Muscle layer of colon (tissue), 2 donors: ENCODE results near the gene KCNIP3.
"Not testable (repeated sequence)": the region's sequence is repeated elsewhere in the genome, so short reads cannot be mapped to it uniquely, and the experiment has no call there.

Source experiments
- H3K27ac ChIP-seq: one replicate; pipeline ENCODE4 v1.7.0; 2013; ENCODE audit warnings: low read depth, mild to moderate bottlenecking, low read length, moderate library complexity
- H3K27me3 ChIP-seq, 2 donors: one replicate each; pipeline ENCODE4 v1.7.0; 2013; ENCODE audit warnings: low read length in 2 of 2, mild to moderate bottlenecking in 2 of 2; ENCODE audit not compliant: insufficient read depth in 2 of 2, control insufficient read depth in 1 of 2
- H3K36me3 ChIP-seq: one replicate; pipeline ENCODE4 v1.7.0; 2013; ENCODE audit warnings: mild to moderate bottlenecking, low read length; ENCODE audit not compliant: insufficient read depth
- H3K4me1 ChIP-seq: one replicate; pipeline ENCODE4 v1.7.0; 2013; ENCODE audit warnings: mild to moderate bottlenecking, low read length; ENCODE audit not compliant: insufficient read depth
- H3K4me3 ChIP-seq, 2 donors: one replicate each; pipeline ENCODE4 v1.7.0; 2013; ENCODE audit warnings: low read length in 2 of 2, low read depth in 1 of 2, mild to moderate bottlenecking in 1 of 2, moderate library complexity in 1 of 2
- H3K9ac ChIP-seq: one replicate; pipeline ENCODE4 v1.7.0; 2013; ENCODE audit warnings: low read length
- H3K9me3 ChIP-seq: one replicate; pipeline ENCODE4 v1.7.0; 2013; ENCODE audit warnings: mild to moderate bottlenecking, low read length
- donor health status: abdominal sarcoma.
- donor health status: Adenocarcinoma of cecum.

KCNIP3 gene

GRCh38 chr2:95355486-95355885 lies 58.3 kb downstream of the KCNIP3 start:
- H3K36me3 ChIP-seq, H3K27me3 ChIP-seq, H3K9me3 ChIP-seq, H3K4me1 ChIP-seq, H3K4me3 ChIP-seq, H3K27ac ChIP-seq, H3K9ac ChIP-seq: not testable (repeated sequence)

- Histone ChIP-seq H3K4me1 (no peaks in the 10 kb centered on the region), H3K27ac (no peak overlapping the region), H3K4me3 (no peak overlapping the region), H3K9ac (no peak overlapping the region), H3K36me3 (no peaks in the 10 kb centered on the region), H3K9me3 (no peaks in the 10 kb centered on the region), H3K27me3 (no peaks in the 10 kb centered on the region)
Observed at GRCh38 chr2:95356821-95357700, 59.9 kb downstream of the KCNIP3 start.

- H3K9ac ChIP-seq: no peak overlapping the region
- H3K4me3 ChIP-seq: no peak overlapping the region
- H3K27ac ChIP-seq: no peak overlapping the region
- H3K27me3 ChIP-seq: no peaks in the 10 kb centered on the region
- H3K9me3 ChIP-seq: no peaks in the 10 kb centered on the region
- H3K4me1 ChIP-seq: no peaks in the 10 kb centered on the region
- no peaks in the 10 kb centered on the region for H3K36me3 ChIP-seq
Observed at GRCh38 chr2:95357717-95358280, 60.7 kb downstream of the KCNIP3 start.

- H3K4me1 ChIP-seq: no peaks in the 10 kb centered on the region
- no peak overlapping the region for H3K4me3 ChIP-seq
- H3K9me3 ChIP-seq: no peaks in the 10 kb centered on the region
- no peaks in the 10 kb centered on the region for H3K36me3 ChIP-seq
- no peaks in the 10 kb centered on the region for H3K27me3 ChIP-seq
- H3K9ac ChIP-seq: no peak overlapping the region
- H3K27ac ChIP-seq: no peak overlapping the region
Observed at GRCh38 chr2:95359031-95359430, 61.9 kb downstream of the KCNIP3 start.

DNA sequence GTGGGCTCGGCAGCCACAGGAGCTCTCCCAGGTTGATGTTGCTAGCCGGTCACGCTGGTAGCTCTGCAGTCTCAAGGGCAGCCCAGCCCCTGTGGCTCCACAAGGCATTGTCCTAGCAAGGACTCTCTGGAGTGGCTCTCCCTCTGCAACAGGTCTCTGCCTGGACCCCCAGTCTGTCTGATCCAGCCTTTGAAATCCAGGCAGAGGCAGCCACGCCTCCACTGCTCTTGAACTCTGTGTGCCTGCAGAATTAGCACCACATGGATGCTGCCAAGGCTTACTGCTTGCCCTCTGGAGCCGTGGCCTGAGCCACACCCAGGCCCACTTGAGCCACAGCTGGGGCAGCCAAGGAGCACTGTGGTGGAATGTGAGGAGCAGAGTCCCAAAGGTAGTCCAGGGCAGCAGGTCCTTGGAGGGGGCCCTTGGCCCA lies 62.4 kb downstream of the KCNIP3 start:
- no peak overlapping the region for H3K27ac ChIP-seq
- no peaks in the 10 kb centered on the region for H3K27me3 ChIP-seq
- H3K9ac ChIP-seq: no peak overlapping the region
- H3K4me1 ChIP-seq: no peaks in the 10 kb centered on the region
- no peaks in the 10 kb centered on the region for H3K36me3 ChIP-seq
- H3K4me3 ChIP-seq: no peak overlapping the region
- H3K9me3 ChIP-seq: no peaks in the 10 kb centered on the region

GRCh38 chr2:95361216-95361980 lies 64.3 kb downstream of the KCNIP3 start:
- no peaks in the 10 kb centered on the region for H3K27me3 ChIP-seq
- no peaks in the 10 kb centered on the region for H3K36me3 ChIP-seq
- no peaks in the 10 kb centered on the region for H3K9me3 ChIP-seq
- H3K9ac ChIP-seq: no peak overlapping the region
- H3K4me1 ChIP-seq: no peaks in the 10 kb centered on the region
- H3K27ac ChIP-seq: no peak overlapping the region
- H3K4me3 ChIP-seq: no peak overlapping the region

DNA sequence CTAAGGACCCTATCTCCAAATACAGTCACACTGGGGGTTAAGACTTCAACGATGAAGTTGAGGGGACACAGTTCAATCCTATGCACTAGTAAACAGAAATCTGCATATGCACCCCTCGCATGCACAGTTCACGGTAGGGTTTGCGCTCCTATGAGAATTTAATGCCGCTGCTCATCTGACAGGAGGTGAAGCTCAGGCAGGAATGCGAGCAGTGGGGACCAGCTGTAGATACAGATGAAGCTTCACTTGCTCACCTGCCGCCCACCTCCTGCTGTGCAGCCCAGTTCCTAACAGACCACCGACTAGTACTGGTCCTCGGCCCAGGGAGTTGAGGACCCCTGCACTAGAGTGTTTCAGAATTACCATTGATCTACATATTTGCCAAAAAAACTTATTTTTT lies 65.3 kb downstream of the KCNIP3 start:
- no peaks in the 10 kb centered on the region for H3K9me3 ChIP-seq
- no peak overlapping the region for H3K9ac ChIP-seq
- no peaks in the 10 kb centered on the region for H3K27me3 ChIP-seq
- no peaks in the 10 kb centered on the region for H3K36me3 ChIP-seq
- no peaks in the 10 kb centered on the region for H3K4me1 ChIP-seq
- no peak overlapping the region for H3K4me3 ChIP-seq
- no peak overlapping the region for H3K27ac ChIP-seq

GRCh38 chr2:95366514-95366913 lies 69.4 kb downstream of the KCNIP3 start:
- Histone ChIP-seq H3K4me3 (no peak overlapping the region), H3K27ac (no peak overlapping the region), H3K9ac (no peak overlapping the region), H3K4me1 (no peaks in the 10 kb centered on the region), H3K27me3 (no peaks in the 10 kb centered on the region), H3K36me3 (no peaks in the 10 kb centered on the region), H3K9me3 (no peaks in the 10 kb centered on the region)

GRCh38 chr2:95372216-95372829 lies 75.2 kb downstream of the KCNIP3 start:
- no peak overlapping the region for H3K9ac ChIP-seq
- no peak overlapping the region for H3K27ac ChIP-seq

GRCh38 chr2:95372845-95373244 lies 75.7 kb downstream of the KCNIP3 start:
- H3K4me1 ChIP-seq: no peaks in the 10 kb centered on the region
- no peak overlapping the region for H3K9ac ChIP-seq
- H3K9me3 ChIP-seq: no peaks in the 10 kb centered on the region
- H3K27me3 ChIP-seq: no peaks in the 10 kb centered on the region
- no peak overlapping the region for H3K27ac ChIP-seq
- H3K36me3 ChIP-seq: no peaks in the 10 kb centered on the region
- H3K4me3 ChIP-seq: no peak overlapping the region

More at GRCh38 chr2:95372216-95372829, 75.2 kb downstream of the KCNIP3 start:
- no peaks in the 10 kb centered on the region for H3K36me3 ChIP-seq
- no peak overlapping the region for H3K4me3 ChIP-seq
- no peaks in the 10 kb centered on the region for H3K4me1 ChIP-seq
- no peaks in the 10 kb centered on the region for H3K27me3 ChIP-seq
- H3K9me3 ChIP-seq: no peaks in the 10 kb centered on the region

- Histone ChIP-seq H3K27me3 (no peaks in the 10 kb centered on the region), H3K36me3 (no peaks in the 10 kb centered on the region), H3K4me3 (no peak overlapping the region), H3K4me1 (no peaks in the 10 kb centered on the region), H3K27ac (no peak overlapping the region), H3K9me3 (no peaks in the 10 kb centered on the region), H3K9ac (no peak overlapping the region)
Observed at GRCh38 chr2:95374029-95374428, 76.9 kb downstream of the KCNIP3 start.
